Measurements from ENCODE around the gene ETV3L.

ETV3L gene

GRCh38 chr1:157131281-157131680 is 31.7 kb upstream of the ETV3L start:
- DNase-seq = no peak

GRCh38 chr1:157124855-157125254 is 25.2 kb upstream of the ETV3L start:
- DNase-seq = no peak

GRCh38 chr1:157119448-157119847 is 19.8 kb upstream of the ETV3L start:
- no peak for DNase-seq

- no peak for DNase-seq
Measured at GRCh38 chr1:157119008-157119407, 19.4 kb upstream of the ETV3L start.

- peak; percentile 46 for DNase-seq
Measured at GRCh38 chr1:157117527-157118057, 18.0 kb upstream of the ETV3L start.

- DNase-seq = no peak
Measured at GRCh38 chr1:157116737-157117103, 17.1 kb upstream of the ETV3L start.

GRCh38 chr1:157115851-157116736 is 16.5 kb upstream of the ETV3L start:
- no peak for DNase-seq

GRCh38 chr1:157115429-157115838 is 15.8 kb upstream of the ETV3L start:
- DNase-seq = no peak

- no peak for DNase-seq
Measured at GRCh38 chr1:157114183-157115121, 14.8 kb upstream of the ETV3L start.

GRCh38 chr1:157113631-157114030 is 14.0 kb upstream of the ETV3L start:
- DNase-seq = no peak

- DNase-seq = no peak
Measured at GRCh38 chr1:157113106-157113505, 13.5 kb upstream of the ETV3L start.

- no peak for DNase-seq
Measured at GRCh38 chr1:157112186-157112867, 12.7 kb upstream of the ETV3L start.

- no peak for DNase-seq
Measured at GRCh38 chr1:157111396-157112165, 12.0 kb upstream of the ETV3L start.

- DNase-seq = no peak
Measured at GRCh38 chr1:157110686-157111085, 11.1 kb upstream of the ETV3L start.

- DNase-seq = no peak
Measured at GRCh38 chr1:157110003-157110402, 10.4 kb upstream of the ETV3L start.

- no peak for DNase-seq
Measured at GRCh38 chr1:157108448-157108847, 8.8 kb upstream of the ETV3L start.

- no peak for DNase-seq
Measured at GRCh38 chr1:157107702-157108101, 8.1 kb upstream of the ETV3L start.

- DNase-seq = no peak
Measured at GRCh38 chr1:157106813-157107189, 7.2 kb upstream of the ETV3L start.

GRCh38 chr1:157105988-157106812 is 6.6 kb upstream of the ETV3L start:
- no peak for DNase-seq

GRCh38 chr1:157105298-157105987 is 5.8 kb upstream of the ETV3L start:
- DNase-seq = no peak
